ENCODE data around the gene SAMM50. TPM values are rescaled to one million over a fixed set of nuclear protein-coding genes. Genes with fewer than 3 reads are reported as not detected.

SAMM50 gene
- total and polyA plus RNA-seq, 2 donors (not counting 3 experiments of a cell fraction or from before 2014, with no cell fraction given), result 42.9 to 56.2 TPM

DNA sequence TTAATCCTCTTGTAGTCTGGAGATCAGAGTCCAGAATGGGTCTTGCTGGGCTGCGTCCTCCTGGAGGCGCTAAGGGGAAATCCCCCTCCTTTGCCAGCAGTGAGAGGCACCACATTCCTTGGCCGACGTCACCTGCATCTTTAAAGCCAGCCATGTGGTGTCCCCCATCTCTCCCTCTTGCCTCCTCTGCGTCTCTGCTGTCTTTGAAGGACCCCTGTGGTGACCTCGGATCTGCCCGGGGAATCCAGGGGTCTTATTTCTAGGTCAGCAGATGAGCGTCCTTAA, 41.7 kb downstream of the SAMM50 start:
- TF ChIP-seq GATA2 (IDR thresholded peaks at IDR 0.05; ENCODE audit: insufficient read depth, insufficient read length, low read depth, low read length) (no peak), FOS (IDR thresholded peaks at IDR 0.05; ENCODE audit: borderline replicate concordance, insufficient read depth, low read length) (no peak), POLR2A (IDR thresholded peaks at IDR 0.05; ENCODE audit: low read depth, low read length) (no peak), JUN (IDR thresholded peaks at IDR 0.05; ENCODE audit: borderline replicate concordance, insufficient read depth, insufficient read length, low read depth) (no peak), POLR2AphosphoS5 (IDR thresholded peaks at IDR 0.05; ENCODE audit: insufficient read depth, low read depth, low read length) (no peak), MYC (IDR thresholded peaks at IDR 0.05; ENCODE audit: low read depth, low read length) (no peak), EZH2 (IDR thresholded peaks at IDR 0.05; ENCODE audit: borderline replicate concordance, low read depth, low read length, severe bottlenecking) (no peak)
- TF ChIP-seq, protein P1, sequence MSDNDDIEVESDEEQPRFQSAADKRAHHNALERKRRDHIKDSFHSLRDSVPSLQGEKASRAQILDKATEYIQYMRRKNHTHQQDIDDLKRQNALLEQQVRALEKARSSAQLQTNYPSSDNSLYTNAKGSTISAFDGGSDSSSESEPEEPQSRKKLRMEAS (IDR thresholded peaks at IDR 0.05; ENCODE audit: insufficient read depth, insufficient read length), result no peak
- TF ChIP-seq, protein P2, sequence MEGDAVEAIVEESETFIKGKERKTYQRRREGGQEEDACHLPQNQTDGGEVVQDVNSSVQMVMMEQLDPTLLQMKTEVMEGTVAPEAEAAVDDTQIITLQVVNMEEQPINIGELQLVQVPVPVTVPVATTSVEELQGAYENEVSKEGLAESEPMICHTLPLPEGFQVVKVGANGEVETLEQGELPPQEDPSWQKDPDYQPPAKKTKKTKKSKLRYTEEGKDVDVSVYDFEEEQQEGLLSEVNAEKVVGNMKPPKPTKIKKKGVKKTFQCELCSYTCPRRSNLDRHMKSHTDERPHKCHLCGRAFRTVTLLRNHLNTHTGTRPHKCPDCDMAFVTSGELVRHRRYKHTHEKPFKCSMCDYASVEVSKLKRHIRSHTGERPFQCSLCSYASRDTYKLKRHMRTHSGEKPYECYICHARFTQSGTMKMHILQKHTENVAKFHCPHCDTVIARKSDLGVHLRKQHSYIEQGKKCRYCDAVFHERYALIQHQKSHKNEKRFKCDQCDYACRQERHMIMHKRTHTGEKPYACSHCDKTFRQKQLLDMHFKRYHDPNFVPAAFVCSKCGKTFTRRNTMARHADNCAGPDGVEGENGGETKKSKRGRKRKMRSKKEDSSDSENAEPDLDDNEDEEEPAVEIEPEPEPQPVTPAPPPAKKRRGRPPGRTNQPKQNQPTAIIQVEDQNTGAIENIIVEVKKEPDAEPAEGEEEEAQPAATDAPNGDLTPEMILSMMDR (IDR thresholded peaks at IDR 0.05; ENCODE audit: extremely low read depth in 1 of 2, insufficient read depth in 1 of 2, low read depth in 1 of 2, low read length in 2 of 2), result no peak
- BruUV-seq (replicated peaks), result no TSS peak
- Histone ChIP-seq H4K20me1 (replicated peaks; ENCODE audit: control insufficient read depth, extremely low read depth, insufficient read depth, low read length) (no peaks in the 10 kb centered on the region), H3K4me3 (replicated peaks in 1 of 3; ENCODE audit: insufficient read depth in 1 of 3, low read depth in 1 of 3, low read length in 3 of 3) (no peak overlapping the region), H3K9me3 (replicated peaks; ENCODE audit: control insufficient read depth, insufficient read depth, low read length) (no peaks in the 10 kb centered on the region), H3K9ac (replicated peaks; ENCODE audit: extremely low read depth, insufficient read depth, low read length) (no peak overlapping the region), H3K27ac (ENCODE audit: insufficient read depth, low read depth, low read length) (no peak overlapping the region), H3K4me1 (ENCODE audit: control insufficient read depth, extremely low read depth, insufficient read depth, low read length) (peaks cover 6% of the 10 kb centered on the region), H3K27me3 (ENCODE audit: control insufficient read depth in 2 of 2, insufficient read depth in 2 of 2, low read length in 2 of 2) (no peaks in the 10 kb centered on the region), H3K36me3 (ENCODE audit: control insufficient read depth in 2 of 2, extremely low read depth in 1 of 2, insufficient read depth in 2 of 2, low read length in 2 of 2) (peaks cover 12 to 25% of the 10 kb centered on the region in 2 experiments), H3K4me2 (ENCODE audit: insufficient read depth, low read length) (no peak overlapping the region), H2AFZ (ENCODE audit: low read depth, low read length) (no peak overlapping the region), H3K9me1 (replicated peaks; ENCODE audit: control insufficient read depth, extremely low read depth, insufficient read depth, low read length) (no peaks in the 10 kb centered on the region), H3K79me2 (ENCODE audit: control insufficient read depth, insufficient read depth, low read length) (peaks cover 3% of the 10 kb centered on the region)
- dilution Hi-C loops (cut with MboI; ENCODE audit: extremely low pct_ligation_motif_present, low sequenced_read_pairs) (no loop called here), intact Hi-C loops (cut with micrococcal nuclease) (no loop called here)
- ChIA-PET POLR2A (no interaction called here), CTCF (interaction anchor here (2.8 kb wide), 1 partner anchor 89 kb away, joined by 30 read pairs; no protein-coding TSS in a partner anchor)
- DNase-seq (ENCODE audit: low read depth, low spot score), result no peak
- FAIRE-seq, result no peak

Data from endothelial cell of umbilical vein (primary cell).